Heart left ventricle (tissue), 16 donors: Measurements from ENCODE around the gene SFSWAP. TPM values are rescaled to one million over a fixed set of nuclear protein-coding genes. Genes with fewer than 3 reads are reported as not detected.

Experiments
- ATAC-seq, 4 donors: fragments of 200-7000 bp; cut with Tn5 transposase; one replicate each; pipeline ENCODE4 v1.9.1; 2020 to 2022; ENCODE audit warnings: moderate library complexity in 4 of 4, mild to moderate bottlenecking in 3 of 4, moderate number of reproducible peaks in 1 of 4
- DNase-seq, 5 donors: peaks; one replicate each; pipeline ENCODE4 v3.0.0-alpha.2; 2020
- H3K27ac ChIP-seq, 12 donors: fragments of 200-600 bp; sonication (generic) in 4 of 12; one replicate each; pipeline versions ENCODE4 v1.5.0 to v1.8.0; 2016 to 2022; ENCODE audit warnings: mild to moderate bottlenecking in 2 of 12
- H3K27me3 ChIP-seq, 9 donors: fragments of 200-600 bp; sonication (generic) in 2 of 9; one replicate each; pipeline versions ENCODE4 v1.5.1 to v1.8.0; 2016 to 2022; ENCODE audit warnings: mild to moderate bottlenecking in 3 of 9
- H3K36me3 ChIP-seq, 9 donors: fragments of 200-600 bp; sonication (generic) in 2 of 9; one replicate each; pipeline versions ENCODE4 v1.5.0 to v1.8.0; 2018 to 2022; ENCODE audit warnings: mild to moderate bottlenecking in 2 of 9
- H3K4me1 ChIP-seq, 12 donors: fragments of 200-600 bp; sonication (generic) in 4 of 12; one replicate each; pipeline versions ENCODE4 v1.5.0 to v1.8.0; 2016 to 2022; ENCODE audit warnings: mild to moderate bottlenecking in 3 of 12
- H3K4me3 ChIP-seq, 12 donors: fragments of 200-600 bp; sonication (generic) in 4 of 12; one replicate each; pipeline versions ENCODE4 v1.5.0 to v1.8.0; 2017 to 2022; ENCODE audit warnings: mild to moderate bottlenecking in 9 of 12, moderate library complexity in 4 of 12
- H3K9me3 ChIP-seq, 12 donors: fragments of 200-600 bp; sonication (generic) in 4 of 12; one replicate each; pipeline versions ENCODE4 v1.5.0 to v1.8.0; 2016 to 2022; ENCODE audit warnings: mild to moderate bottlenecking in 1 of 12
- CTCF ChIP-seq, 12 donors: fragments of 200-600 bp; sonication (generic) in 4 of 12; IDR thresholded peaks; one replicate each; pipeline versions ENCODE4 v1.5.0 to v1.8.0; 2018 to 2022; ENCODE audit warnings: antibody characterized with exemption in 12 of 12, mild to moderate bottlenecking in 5 of 12
- POLR2A ChIP-seq, 2 donors: fragments of 450-650 bp; IDR thresholded peaks; one replicate each; pipeline ENCODE4 v1.6.1; 2017; ENCODE audit warnings: antibody characterized with exemption in 2 of 2, mild to moderate bottlenecking in 2 of 2, moderate library complexity in 2 of 2
- WGBS, 4 donors: extraction: QIAGEN DNeasy Blood & Tissue Kit in 2 of 4; methylation state at CpG; one replicate each; pipeline versions ENCODE4 v1.1.5 to v1.1.7; 2013 to 2018; 5-methylcytosine and 5-hydroxymethylcytosine counted together
- intact Hi-C, 10 donors: fragments of 100-400 bp; cut with DNase I; formaldehyde crosslinking; loops; one replicate each; pipeline versions ENCODE4 v1.11.1 to v1.14.2; 2022
- polyA plus RNA-seq, 2 donors: library from polyadenylated mRNA; stranded (reverse); fragments of 200-250 nt; gene quantifications; one replicate each; pipeline ENCODE4 v1.2.3, GENCODE V29; 2013
- total RNA-seq, 9 donors: library from RNA; depleted of rRNA in 2 of 9; stranded (reverse); fragments of >200 nt in 2 of 9; fragmentation: NEBNext Ultra II Directional in 3 of 9; extraction: Animal tissue kit (Norgen Biotek cat#: 25700) in 3 of 9; gene quantifications; one replicate each; pipeline versions ENCODE4 v1.1.0 to v1.2.4, GENCODE V29; 2016 to 2023
- donor health status: ischemic (EF 13 %, LVEDD 7.1; RV severe dilation, severe dysfunction).
- donor health status: healthy with polysubstance abuse.
- donor health status: DM: no; HTN: yes; CAD: no.
- donor health status: DM: no; HTN: no; CAD: no.
- donor health status: ischemic (EF 25% LVEDD 6.9; RV normal size, moderate dysfunction).
- donor health status: ischemic (EF 25% LVEDD 5.7; RV mildly dilated, moderate dysfunction).
- donor health status: healthy.
- donor health status: DM: yes; HTN: yes; CAD: no.
- donor health status: ischemic (EF 35%, LVEDD 5.7; RV mildly dilated, moderate dysfunction).
- donor health status: nonischemic (EF 11% LVEDD 7.7; RV severe dilation, severe dysfunction).
- donor health status: DM: yes; HTN: yes; CAD: no.
- donor health status: PGD.
- donor health status: ischemic (EF 29% LVEDD 5.4; RV normal size, mild dysfunction).
- donor health status: nonischemic (EF 23%, LVEDD 6.1; RV moderate dilation, normal function).

SFSWAP gene
- total and polyA plus RNA-seq, 11 donors = 10.4 to 25.1 (median 18.6) TPM

GRCh38 chr12:131789638-131790037, 78.7 kb downstream of the SFSWAP start:
- no peaks in the 10 kb centered on the region for H3K27me3 ChIP-seq
- peaks cover 0 to 96% (median 93%) of the 10 kb centered on the region in 9 donors for H3K36me3 ChIP-seq
- H3K4me1 ChIP-seq = no peaks in the 10 kb centered on the region
- no peak overlapping the region for H3K27ac ChIP-seq
- ATAC-seq = no peak
- intact Hi-C loops = no loop called here
- peaks cover 0 to 5% (median 0%) of the 10 kb centered on the region in 12 donors for H3K9me3 ChIP-seq
- TF ChIP-seq POLR2A (IDR thresholded peaks at IDR 0.05) = no peak
- TF ChIP-seq CTCF (IDR thresholded peaks at IDR 0.05) = no peak
- 78 to 89% (median 87%) methylated on average over 12 of the region's 12 CpGs for WGBS, 4 donors
- no peak overlapping the region for H3K4me3 ChIP-seq
- no peak for DNase-seq

- Histone ChIP-seq H3K27me3 (no peaks in the 10 kb centered on the region), H3K4me1 (no peaks in the 10 kb centered on the region), H3K36me3 (peaks cover 0 to 92% (median 87%) of the 10 kb centered on the region in 9 donors), H3K27ac (no peak overlapping the region), H3K9me3 (peaks cover 0 to 5% (median 0%) of the 10 kb centered on the region in 12 donors), H3K4me3 (no peak overlapping the region)
- no peak for TF ChIP-seq CTCF (IDR thresholded peaks at IDR 0.05)
- no peak for TF ChIP-seq POLR2A (IDR thresholded peaks at IDR 0.05)
- intact Hi-C loops = no loop called here
- DNase-seq (no peak), ATAC-seq (no peak)
- 82 to 90% (median 86%) methylated on average over 19 of the region's 19 CpGs for WGBS, 4 donors
Observed at GRCh38 chr12:131793243-131794022, 82.5 kb downstream of the SFSWAP start.

- DNase-seq = no peak
- 93 to 97% (median 96%) methylated on average over 7 of the region's 7 CpGs for WGBS, 4 donors
- Histone ChIP-seq H3K4me3 (no peak overlapping the region), H3K9me3 (peaks cover 0 to 5% (median 0%) of the 10 kb centered on the region in 12 donors), H3K27ac (no peak overlapping the region), H3K4me1 (no peaks in the 10 kb centered on the region), H3K36me3 (peaks cover 0 to 92% (median 87%) of the 10 kb centered on the region in 9 donors), H3K27me3 (no peaks in the 10 kb centered on the region)
- TF ChIP-seq POLR2A (IDR thresholded peaks at IDR 0.05) = no peak
- TF ChIP-seq CTCF (IDR thresholded peaks at IDR 0.05) = no peak
- no peak for ATAC-seq
- intact Hi-C loops = no loop called here
Observed at GRCh38 chr12:131794061-131794460, 83.2 kb downstream of the SFSWAP start.

GRCh38 chr12:131794573-131794972, 83.7 kb downstream of the SFSWAP start:
- intact Hi-C loops = no loop called here
- ATAC-seq (no peak), DNase-seq (no peak)
- H3K4me1 ChIP-seq = no peaks in the 10 kb centered on the region
- no peaks in the 10 kb centered on the region for H3K27me3 ChIP-seq
- H3K36me3 ChIP-seq = peaks cover 0 to 92% (median 87%) of the 10 kb centered on the region in 9 donors
- no peak overlapping the region for H3K27ac ChIP-seq
- TF ChIP-seq CTCF (IDR thresholded peaks at IDR 0.05) (no peak), POLR2A (IDR thresholded peaks at IDR 0.05) (no peak)
- H3K9me3 ChIP-seq = peaks cover 0 to 5% (median 0%) of the 10 kb centered on the region in 12 donors
- WGBS, 4 donors = 87 to 93% (median 91%) methylated on average over 10 of the region's 10 CpGs
- no peak overlapping the region for H3K4me3 ChIP-seq
